WTC11 (cell line): ENCODE results near the gene BORCS5. TPM values are rescaled to one million over a fixed set of nuclear protein-coding genes. Genes with fewer than 3 reads are reported as not detected.

ENCODE experiments used
- ATAC-seq: fragments of 200-7000 bp; cut with Tn5 transposase; 2 replicates; pipeline ENCODE4 v1.10.0; 2021; ENCODE audit warnings: mild to moderate bottlenecking, moderate library complexity
- CTCF ChIA-PET: fragments of 300-600 bp; sonication (Branson Sonifier 250); formaldehyde crosslinking; loops from one replicate; lab custom pipeline; 2021; ENCODE audit warnings: antibody characterized with exemption; lab: Charles Lee
- POLR2A ChIA-PET: fragments of 350-600 bp; sonication (Branson Sonifier 250); formaldehyde crosslinking; loops from one replicate; lab custom pipeline; 2021; ENCODE audit warnings: antibody characterized with exemption; lab: Charles Lee
- DNase-seq: peaks from one replicate; pipeline ENCODE4 v3.0.0; 2021; ENCODE audit warnings: low spot score
- H3K27ac Mint-ChIP-seq: 2 replicates; pipeline ENCODE4 v1.8.0; 2021; ENCODE audit warnings: mixed read lengths
- H3K27me3 Mint-ChIP-seq: 2 replicates; pipeline ENCODE4 v1.8.0; 2021; ENCODE audit warnings: low read depth, mild to moderate bottlenecking, moderate library complexity, mixed read lengths
- H3K36me3 Mint-ChIP-seq: 2 replicates; pipeline ENCODE4 v1.8.0; 2021; ENCODE audit warnings: mixed read lengths
- H3K4me1 Mint-ChIP-seq: 2 replicates; pipeline ENCODE4 v1.8.0; 2022; ENCODE audit warnings: mixed read lengths
- H3K4me3 Mint-ChIP-seq: 2 replicates; pipeline ENCODE4 v1.8.0; 2021; ENCODE audit warnings: mild to moderate bottlenecking, moderate library complexity, mixed read lengths
- H3K9me3 Mint-ChIP-seq: 2 replicates; pipeline ENCODE4 v1.8.0; 2021; ENCODE audit warnings: mixed read lengths
- AFF4 ChIP-seq: sonication (generic); formaldehyde crosslinking; IDR thresholded peaks from 2 replicates; pipeline ENCODE4 v1.8.1; 2023; ENCODE audit warnings: mild to moderate bottlenecking, missing genetic modification reagents, borderline replicate concordance
- ARID4B ChIP-seq: sonication (generic); formaldehyde crosslinking; IDR thresholded peaks from 2 replicates; pipeline ENCODE4 v1.8.0; 2023; ENCODE audit warnings: missing genetic modification reagents, mild to moderate bottlenecking, borderline replicate concordance
- CREB1 ChIP-seq: sonication (generic); formaldehyde crosslinking; IDR thresholded peaks from 2 replicates; pipeline ENCODE4 v1.8.0; 2023; ENCODE audit warnings: mild to moderate bottlenecking, missing genetic modification reagents
- E2F1 ChIP-seq: sonication (generic); formaldehyde crosslinking; IDR thresholded peaks from 2 replicates; pipeline ENCODE4 v1.8.0; 2022; ENCODE audit warnings: mild to moderate bottlenecking, missing genetic modification reagents
- E2F4 ChIP-seq: sonication (generic); formaldehyde crosslinking; IDR thresholded peaks from 2 replicates; pipeline ENCODE4 v1.8.1; 2022; ENCODE audit warnings: low read depth, mild to moderate bottlenecking, moderate library complexity, missing genetic modification reagents, borderline replicate concordance
- ELF4 ChIP-seq: sonication (generic); formaldehyde crosslinking; IDR thresholded peaks from 2 replicates; pipeline ENCODE4 v1.8.1; 2022; ENCODE audit warnings: low read depth, mild to moderate bottlenecking, moderate library complexity, missing genetic modification reagents
- ESRRA ChIP-seq: sonication (generic); formaldehyde crosslinking; IDR thresholded peaks from 2 replicates; pipeline ENCODE4 v1.8.1; 2022; ENCODE audit warnings: mild to moderate bottlenecking, missing genetic modification reagents, borderline replicate concordance
- FOXK1 ChIP-seq: sonication (generic); formaldehyde crosslinking; IDR thresholded peaks from 2 replicates; pipeline ENCODE4 v1.8.0; 2022; ENCODE audit warnings: mild to moderate bottlenecking, moderate library complexity, missing genetic modification reagents
- GABPB1 ChIP-seq: sonication (generic); formaldehyde crosslinking; IDR thresholded peaks from 2 replicates; pipeline ENCODE4 v1.8.1; 2023; ENCODE audit warnings: mild to moderate bottlenecking, missing genetic modification reagents
- JUN ChIP-seq: sonication (generic); formaldehyde crosslinking; IDR thresholded peaks from 2 replicates; pipeline ENCODE4 v1.8.0; 2023; ENCODE audit warnings: mild to moderate bottlenecking, missing genetic modification reagents
- NFE2L1 ChIP-seq: sonication (generic); formaldehyde crosslinking; IDR thresholded peaks from 2 replicates; pipeline ENCODE4 v1.8.1; 2023; ENCODE audit warnings: missing genetic modification reagents
- NFYB ChIP-seq: sonication (generic); formaldehyde crosslinking; conservative IDR thresholded peaks from 2 replicates; pipeline ENCODE4 v1.8.0; 2022; ENCODE audit warnings: low read depth, missing genetic modification reagents
- NR1H2 ChIP-seq: sonication (generic); formaldehyde crosslinking; IDR thresholded peaks from 2 replicates; pipeline ENCODE4 v1.9.0; 2021; ENCODE audit warnings: mild to moderate bottlenecking, moderate library complexity, missing genetic modification reagents
- NR3C1 ChIP-seq: sonication (generic); formaldehyde crosslinking; conservative IDR thresholded peaks from 2 replicates; pipeline ENCODE4 v1.8.1; 2023; ENCODE audit warnings: low read depth, mild to moderate bottlenecking, missing genetic modification reagents
- PREB ChIP-seq: sonication (generic); formaldehyde crosslinking; IDR thresholded peaks from 2 replicates; pipeline ENCODE4 v1.8.1; 2022; ENCODE audit warnings: mild to moderate bottlenecking, missing genetic modification reagents, moderate library complexity, borderline replicate concordance
- PRRX2 ChIP-seq: fragments of 250-450 bp; sonication (Bioruptor Pico); IDR thresholded peaks from 2 replicates; pipeline ENCODE4 v1.8.0; 2021; ENCODE audit warnings: mild to moderate bottlenecking
- TCF7 ChIP-seq: sonication (generic); formaldehyde crosslinking; IDR thresholded peaks from 2 replicates; pipeline ENCODE4 v1.8.0; 2022; ENCODE audit warnings: mild to moderate bottlenecking, low read depth, missing genetic modification reagents, moderate library complexity
- TP53 ChIP-seq: sonication (generic); formaldehyde crosslinking; IDR thresholded peaks from 2 replicates; pipeline ENCODE4 v1.8.1; 2023; ENCODE audit warnings: mild to moderate bottlenecking, missing genetic modification reagents
- USF2 ChIP-seq: sonication (generic); formaldehyde crosslinking; IDR thresholded peaks from 2 replicates; pipeline ENCODE4 v1.8.1; 2023; ENCODE audit warnings: mild to moderate bottlenecking, missing genetic modification reagents, moderate library complexity
- ZNF219 ChIP-seq: sonication (generic); formaldehyde crosslinking; IDR thresholded peaks from 2 replicates; pipeline ENCODE4 v1.8.0; 2023; ENCODE audit warnings: missing genetic modification reagents, mild to moderate bottlenecking, borderline replicate concordance
- ZNF281 ChIP-seq: sonication (generic); formaldehyde crosslinking; IDR thresholded peaks from 2 replicates; pipeline ENCODE4 v1.8.0; 2023; ENCODE audit warnings: mild to moderate bottlenecking, missing genetic modification reagents
- total RNA-seq: library from RNA; stranded (reverse); gene quantifications from 3 replicates; pipeline ENCODE4 v1.2.3, GENCODE V29; 2021

The BORCS5 gene
- total RNA-seq, 1 experiment from 2014 or later: 16.4 TPM

GRCh38 chr12:12432364-12432763 is 75.5 kb downstream of the BORCS5 start (continued):
- TF ChIP-seq E2F4 (CRISPR knock-in tag) (no peak), NR1H2 (no peak), NR3C1 (CRISPR knock-in tag) (no peak), ZNF219 (CRISPR knock-in tag) (no peak), ESRRA (CRISPR knock-in tag) (no peak), TCF7 (CRISPR knock-in tag) (no peak), GABPB1 (no peak)

GRCh38 chr12:12433203-12433731 is 76.4 kb downstream of the BORCS5 start:
- H3K9me3 Mint-ChIP-seq: peaks cover 8% of the 10 kb centered on the region
- no peak for ATAC-seq
- no peaks in the 10 kb centered on the region for H3K27me3 Mint-ChIP-seq
- peak overlapping the region; percentile 49; the same call in 1 of the 2 replicates for H3K27ac Mint-ChIP-seq
- TF ChIP-seq AFF4 (no peak), NFYB (no peak), PRRX2 (no peak), ARID4B (no peak), NFE2L1 (no peak), CREB1 (CRISPR knock-in tag) (no peak), USF2 (CRISPR knock-in tag) (no peak), ZNF281 (CRISPR knock-in tag) (no peak), E2F1 (no peak), JUN (CRISPR knock-in tag) (no peak), TP53 (no peak), PREB (no peak), ELF4 (CRISPR knock-in tag) (no peak), FOXK1 (CRISPR knock-in tag) (no peak), NR1H2 (no peak)
- TF ChIP-seq, all 79 proteins: peak for 0
- CTCF ChIA-PET: interaction anchor here (0.6 to 2.2 kb wide), 2 partner anchors 70 to 229 kb away, joined by 4 to 6 read pairs; no protein-coding TSS in a partner anchor
- H3K4me3 Mint-ChIP-seq: no peak overlapping the region
- H3K36me3 Mint-ChIP-seq: peaks cover 11% of the 10 kb centered on the region
- no peak for DNase-seq
- POLR2A ChIA-PET: no interaction called here
- H3K4me1 Mint-ChIP-seq: no peaks in the 10 kb centered on the region
